Measurements from ENCODE around the gene OLFM4. TPM values are rescaled to one million over a fixed set of nuclear protein-coding genes. Genes with fewer than 3 reads are reported as not detected.

OLFM4 gene
- total RNA-seq, 1 donor from 2014 or later, result not detected

DNA sequence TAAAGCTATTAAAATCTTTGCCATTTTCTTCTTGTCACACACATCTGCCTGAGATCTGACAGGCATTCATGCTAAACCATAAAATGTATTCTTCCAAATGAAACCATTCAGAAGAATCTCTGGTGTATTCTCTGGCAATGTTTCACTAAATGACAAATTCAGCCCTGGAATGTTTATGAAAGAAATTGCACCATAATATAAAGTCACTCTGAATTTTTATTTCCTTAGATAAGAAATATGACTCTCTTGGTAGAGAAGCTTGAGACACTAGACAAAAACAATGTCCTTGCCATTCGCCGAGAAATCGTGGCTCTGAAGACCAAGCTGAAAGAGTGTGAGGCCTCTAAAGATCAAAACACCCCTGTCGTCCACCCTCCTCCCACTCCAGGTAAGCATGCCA, 14.3 kb downstream of the OLFM4 start:
- Histone ChIP-seq H3K4me1 (ENCODE audit: insufficient read depth, low read length) (no peaks in the 10 kb centered on the region), H3K36me3 (ENCODE audit: insufficient read depth, low read length) (no peaks in the 10 kb centered on the region), H3K4me3 (ENCODE audit: insufficient read depth, low read depth, low read length) (no peak overlapping the region), H4K20me1 (ENCODE audit: insufficient read depth, low read length) (no peaks in the 10 kb centered on the region), H3K9me3 (ENCODE audit: insufficient read depth, low read depth, low read length) (no peaks in the 10 kb centered on the region), H3K27ac (ENCODE audit: low read depth, low read length) (no peak overlapping the region), H2AFZ (ENCODE audit: low read depth, low read length) (no peak overlapping the region), H3K4me2 (ENCODE audit: low read length) (no peak overlapping the region), H3K9ac (ENCODE audit: low read length) (no peak overlapping the region), H3K27me3 (ENCODE audit: insufficient read depth, low read length) (no peaks in the 10 kb centered on the region), H3K79me2 (ENCODE audit: insufficient read depth, low read length) (no peaks in the 10 kb centered on the region)
- Mint-ChIP-seq H3K4me1 (ENCODE audit: low read depth, unreplicated experiment) (no peaks in the 10 kb centered on the region), H3K4me3 (ENCODE audit: unreplicated experiment) (no peak overlapping the region), H3K27ac (ENCODE audit: unreplicated experiment) (no peak overlapping the region), H3K36me3 (ENCODE audit: low read depth, unreplicated experiment) (no peaks in the 10 kb centered on the region), H3K9me3 (ENCODE audit: unreplicated experiment) (no peaks in the 10 kb centered on the region), H3K27me3 (ENCODE audit: low read depth, unreplicated experiment) (peaks cover 5% of the 10 kb centered on the region)
- DNase-seq (ENCODE audit: low read depth) (no peak), FAIRE-seq (no peak)
- no peak for TF ChIP-seq EZH2 (IDR thresholded peaks at IDR 0.05; ENCODE audit: insufficient read depth, low read length)
- TF ChIP-seq, protein P1, sequence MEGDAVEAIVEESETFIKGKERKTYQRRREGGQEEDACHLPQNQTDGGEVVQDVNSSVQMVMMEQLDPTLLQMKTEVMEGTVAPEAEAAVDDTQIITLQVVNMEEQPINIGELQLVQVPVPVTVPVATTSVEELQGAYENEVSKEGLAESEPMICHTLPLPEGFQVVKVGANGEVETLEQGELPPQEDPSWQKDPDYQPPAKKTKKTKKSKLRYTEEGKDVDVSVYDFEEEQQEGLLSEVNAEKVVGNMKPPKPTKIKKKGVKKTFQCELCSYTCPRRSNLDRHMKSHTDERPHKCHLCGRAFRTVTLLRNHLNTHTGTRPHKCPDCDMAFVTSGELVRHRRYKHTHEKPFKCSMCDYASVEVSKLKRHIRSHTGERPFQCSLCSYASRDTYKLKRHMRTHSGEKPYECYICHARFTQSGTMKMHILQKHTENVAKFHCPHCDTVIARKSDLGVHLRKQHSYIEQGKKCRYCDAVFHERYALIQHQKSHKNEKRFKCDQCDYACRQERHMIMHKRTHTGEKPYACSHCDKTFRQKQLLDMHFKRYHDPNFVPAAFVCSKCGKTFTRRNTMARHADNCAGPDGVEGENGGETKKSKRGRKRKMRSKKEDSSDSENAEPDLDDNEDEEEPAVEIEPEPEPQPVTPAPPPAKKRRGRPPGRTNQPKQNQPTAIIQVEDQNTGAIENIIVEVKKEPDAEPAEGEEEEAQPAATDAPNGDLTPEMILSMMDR (IDR thresholded peaks at IDR 0.05; ENCODE audit: insufficient read depth, low read depth, low read length), result no peak

DNA sequence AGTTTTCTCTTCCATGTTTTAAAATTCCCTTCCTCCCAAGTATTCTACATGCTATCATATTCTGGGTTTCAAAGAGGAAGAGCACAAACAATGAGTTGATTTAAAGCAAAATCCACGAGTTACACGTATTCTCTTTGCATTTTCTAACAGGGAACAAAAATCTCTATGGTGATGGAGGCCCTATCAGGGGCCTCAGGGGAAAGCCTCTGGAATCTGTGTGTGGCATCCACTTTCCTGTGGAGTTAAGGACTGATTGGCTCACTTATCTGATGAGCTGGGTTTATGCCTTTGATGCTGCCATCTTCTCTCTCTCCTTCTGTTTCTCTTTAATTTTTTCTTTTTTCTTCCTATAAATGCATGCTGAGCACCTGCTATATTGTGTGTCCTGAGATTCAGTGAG, 14.8 kb downstream of the OLFM4 start:
- no peaks in the 10 kb centered on the region for H3K4me1 ChIP-seq (ENCODE audit: insufficient read depth, low read length)
- H3K79me2 ChIP-seq (ENCODE audit: insufficient read depth, low read length), result no peaks in the 10 kb centered on the region
- peaks cover 5% of the 10 kb centered on the region for H3K27me3 Mint-ChIP-seq (ENCODE audit: low read depth, unreplicated experiment)
- no peaks in the 10 kb centered on the region for H3K4me1 Mint-ChIP-seq (ENCODE audit: low read depth, unreplicated experiment)
- H2AFZ ChIP-seq (ENCODE audit: low read depth, low read length), result no peak overlapping the region
- no peaks in the 10 kb centered on the region for H4K20me1 ChIP-seq (ENCODE audit: insufficient read depth, low read length)
- H3K4me2 ChIP-seq (ENCODE audit: low read length), result no peak overlapping the region
- no peak overlapping the region for H3K4me3 ChIP-seq (ENCODE audit: insufficient read depth, low read depth, low read length)
- no peak for FAIRE-seq
- H3K27me3 ChIP-seq (ENCODE audit: insufficient read depth, low read length), result no peaks in the 10 kb centered on the region
- H3K9me3 Mint-ChIP-seq (ENCODE audit: unreplicated experiment), result no peaks in the 10 kb centered on the region
- DNase-seq (ENCODE audit: low read depth), result no peak
- H3K27ac ChIP-seq (ENCODE audit: low read depth, low read length), result no peak overlapping the region
- no peak overlapping the region for H3K9ac ChIP-seq (ENCODE audit: low read length)
- H3K36me3 Mint-ChIP-seq (ENCODE audit: low read depth, unreplicated experiment), result no peaks in the 10 kb centered on the region
- H3K36me3 ChIP-seq (ENCODE audit: insufficient read depth, low read length), result no peaks in the 10 kb centered on the region
- no peak overlapping the region for H3K4me3 Mint-ChIP-seq (ENCODE audit: unreplicated experiment)
- TF ChIP-seq, protein P1 (IDR thresholded peaks at IDR 0.05; ENCODE audit: insufficient read depth, low read depth, low read length), result no peak
- TF ChIP-seq EZH2 (IDR thresholded peaks at IDR 0.05; ENCODE audit: insufficient read depth, low read length), result no peak
- H3K27ac Mint-ChIP-seq (ENCODE audit: unreplicated experiment), result no peak overlapping the region
- no peaks in the 10 kb centered on the region for H3K9me3 ChIP-seq (ENCODE audit: insufficient read depth, low read depth, low read length)

DNA sequence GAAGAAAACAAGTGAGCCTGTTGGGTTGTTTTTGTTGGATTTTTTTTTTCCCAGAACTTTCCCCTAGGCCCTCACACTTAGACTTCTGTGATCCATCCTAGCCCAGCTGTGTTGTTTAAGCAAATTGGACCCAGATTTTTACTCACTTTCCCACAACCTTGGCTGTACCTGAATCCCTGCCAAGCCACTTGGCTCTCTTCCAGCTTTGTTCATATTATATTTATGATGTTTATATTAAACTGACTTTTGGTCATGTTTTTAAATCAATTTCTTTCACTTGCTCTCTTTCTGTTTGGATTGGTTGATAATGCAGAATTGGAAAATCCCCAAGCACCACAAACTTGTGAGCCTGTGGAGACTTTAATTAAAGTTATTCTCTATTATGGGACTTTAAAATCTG, 16.6 kb downstream of the OLFM4 start:
- no peaks in the 10 kb centered on the region for H3K27me3 ChIP-seq (ENCODE audit: insufficient read depth, low read length)
- FAIRE-seq (no peak), DNase-seq (ENCODE audit: low read depth) (no peak)
- H3K9me3 ChIP-seq (ENCODE audit: insufficient read depth, low read depth, low read length), result no peaks in the 10 kb centered on the region
- H3K4me2 ChIP-seq (ENCODE audit: low read length), result no peak overlapping the region
- Mint-ChIP-seq H3K27me3 (ENCODE audit: low read depth, unreplicated experiment) (peaks cover 2% of the 10 kb centered on the region), H3K9me3 (ENCODE audit: unreplicated experiment) (peaks cover 2% of the 10 kb centered on the region), H3K27ac (ENCODE audit: unreplicated experiment) (no peak overlapping the region), H3K36me3 (ENCODE audit: low read depth, unreplicated experiment) (no peaks in the 10 kb centered on the region), H3K4me3 (ENCODE audit: unreplicated experiment) (no peak overlapping the region), H3K4me1 (ENCODE audit: low read depth, unreplicated experiment) (no peaks in the 10 kb centered on the region)
- H3K36me3 ChIP-seq (ENCODE audit: insufficient read depth, low read length), result no peaks in the 10 kb centered on the region
- H3K79me2 ChIP-seq (ENCODE audit: insufficient read depth, low read length), result no peaks in the 10 kb centered on the region
- no peaks in the 10 kb centered on the region for H3K4me1 ChIP-seq (ENCODE audit: insufficient read depth, low read length)
- H3K4me3 ChIP-seq (ENCODE audit: insufficient read depth, low read depth, low read length), result no peak overlapping the region
- no peak for TF ChIP-seq EZH2 (IDR thresholded peaks at IDR 0.05; ENCODE audit: insufficient read depth, low read length)
- TF ChIP-seq, protein P1 (IDR thresholded peaks at IDR 0.05; ENCODE audit: insufficient read depth, low read depth, low read length), result no peak
- H4K20me1 ChIP-seq (ENCODE audit: insufficient read depth, low read length), result no peaks in the 10 kb centered on the region
- no peak overlapping the region for H3K9ac ChIP-seq (ENCODE audit: low read length)
- no peak overlapping the region for H2AFZ ChIP-seq (ENCODE audit: low read depth, low read length)
- no peak overlapping the region for H3K27ac ChIP-seq (ENCODE audit: low read depth, low read length)
